Mesothelial cell of epicardium (in vitro differentiated cells): Measurements from ENCODE around the gene NSL1. TPM values are rescaled to one million over a fixed set of nuclear protein-coding genes. Genes with fewer than 3 reads are reported as not detected.

Experiments used
- DNase-seq, 2 experiments: peaks; one replicate each; pipeline ENCODE4 v3.0.0; 2021; ENCODE audit warnings: low spot score in 2 of 2; ENCODE audit not compliant: unreplicated experiment in 2 of 2
- H3K27ac Mint-ChIP-seq: 2 replicates; pipeline ENCODE4 v1.8.0; 2021; ENCODE audit warnings: mixed read lengths
- H3K27me3 Mint-ChIP-seq: 2 replicates; pipeline ENCODE4 v1.8.0; 2021; ENCODE audit warnings: low read depth, mixed read lengths
- H3K36me3 Mint-ChIP-seq: 2 replicates; pipeline ENCODE4 v1.8.0; 2021; ENCODE audit warnings: mixed read lengths
- H3K4me1 Mint-ChIP-seq: 2 replicates; pipeline ENCODE4 v1.8.0; 2021; ENCODE audit warnings: mixed read lengths
- H3K4me3 Mint-ChIP-seq: 2 replicates; pipeline ENCODE4 v1.8.0; 2021; ENCODE audit warnings: mild to moderate bottlenecking, moderate library complexity, mixed read lengths
- H3K9me3 Mint-ChIP-seq: 2 replicates; pipeline ENCODE4 v1.8.0; 2021; ENCODE audit warnings: mixed read lengths
- CTCF ChIP-seq: fragments of 200-600 bp; sonication (generic); IDR thresholded peaks from one replicate; pipeline ENCODE4 v1.5.0; 2021; ENCODE audit warnings: antibody characterized with exemption; ENCODE audit not compliant: unreplicated experiment
- total RNA-seq: library from RNA; stranded (reverse); gene quantifications from 3 replicates; pipeline ENCODE4 v1.2.1, GENCODE V29; 2021

Gene NSL1
- total RNA-seq, 1 donor from 2014 or later = 26.1 TPM

GRCh38 chr1:212678456-212679410 is 112.8 kb downstream of the NSL1 start:
- Mint-ChIP-seq H3K4me3 (no peak overlapping the region), H3K36me3 (no peaks in the 10 kb centered on the region), H3K27ac (no peak overlapping the region), H3K27me3 (peaks cover 6% of the 10 kb centered on the region), H3K4me1 (peaks cover 17% of the 10 kb centered on the region), H3K9me3 (no peaks in the 10 kb centered on the region)
- no peak for DNase-seq
- TF ChIP-seq CTCF = no peak

DNA sequence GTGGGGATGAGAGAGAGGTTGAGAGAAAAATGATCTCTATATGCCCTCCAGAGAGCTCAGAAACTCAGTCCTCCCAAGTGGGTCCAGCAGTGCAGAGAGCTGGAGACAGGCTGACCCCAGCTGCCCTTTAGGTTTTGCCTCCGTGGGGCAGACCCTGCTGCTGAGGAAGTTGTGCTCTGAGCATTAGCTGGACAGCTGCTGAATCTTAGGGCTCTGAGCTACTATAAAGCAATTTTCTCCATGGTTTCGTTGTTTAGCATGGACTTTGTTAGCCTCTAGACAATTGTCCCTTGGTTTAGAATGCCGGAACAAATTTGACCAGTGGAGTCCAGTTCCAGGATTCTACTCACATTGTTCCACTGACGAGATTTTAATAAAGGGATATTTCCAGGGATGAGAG is 114.0 kb downstream of the NSL1 start:
- Mint-ChIP-seq H3K9me3 (no peaks in the 10 kb centered on the region), H3K36me3 (no peaks in the 10 kb centered on the region)

GRCh38 chr1:212677136-212677535 is 114.4 kb downstream of the NSL1 start:
- no peak overlapping the region for H3K27ac Mint-ChIP-seq
- H3K4me3 Mint-ChIP-seq = no peak overlapping the region
- H3K4me1 Mint-ChIP-seq = peaks cover 18% of the 10 kb centered on the region
- H3K36me3 Mint-ChIP-seq = no peaks in the 10 kb centered on the region
- H3K9me3 Mint-ChIP-seq = no peaks in the 10 kb centered on the region
- H3K27me3 Mint-ChIP-seq = peaks cover 6% of the 10 kb centered on the region
- TF ChIP-seq CTCF = no peak
- DNase-seq = no peak

More for the DNA sequence above, 114.0 kb downstream of the NSL1 start:
- peaks cover 18% of the 10 kb centered on the region for H3K4me1 Mint-ChIP-seq
- H3K27me3 Mint-ChIP-seq = peaks cover 6% of the 10 kb centered on the region
- H3K4me3 Mint-ChIP-seq = no peak overlapping the region
- no peak for TF ChIP-seq CTCF
- H3K27ac Mint-ChIP-seq = no peak overlapping the region
- DNase-seq = no peak

Other genes with a start within 250 kb of the NSL1 start
- gene ATF3, start 183.0 kb downstream of the NSL1 start, total RNA-seq = 134 to 147 TPM (median 146 TPM) in 3 replicates
- 0.84 to 1.0 TPM (median 1.0 TPM) in 3 replicates for gene BATF3, start 91.9 kb downstream of the NSL1 start, total RNA-seq
- gene TATDN3, start 117 bp upstream of the NSL1 start, total RNA-seq = 11.3 to 15.1 TPM (median 14.3 TPM) in 3 replicates
- 0.65 to 0.78 TPM in 2 of 3 replicates, not detected in the other for gene SPATA45, start 55.9 kb upstream of the NSL1 start, total RNA-seq
- 19.8 to 23.1 TPM (median 21.2 TPM) in 3 replicates for gene FLVCR1, start 66.5 kb upstream of the NSL1 start, total RNA-seq
- 39.1 to 43.8 TPM (median 43.6 TPM) in 3 replicates for gene VASH2, start 158.8 kb upstream of the NSL1 start, total RNA-seq
- gene ANGEL2, start 224.1 kb upstream of the NSL1 start, total RNA-seq = 44.7 to 47.4 TPM (median 45.2 TPM) in 3 replicates